ENCODE results near the gene TFR2.

DNA sequence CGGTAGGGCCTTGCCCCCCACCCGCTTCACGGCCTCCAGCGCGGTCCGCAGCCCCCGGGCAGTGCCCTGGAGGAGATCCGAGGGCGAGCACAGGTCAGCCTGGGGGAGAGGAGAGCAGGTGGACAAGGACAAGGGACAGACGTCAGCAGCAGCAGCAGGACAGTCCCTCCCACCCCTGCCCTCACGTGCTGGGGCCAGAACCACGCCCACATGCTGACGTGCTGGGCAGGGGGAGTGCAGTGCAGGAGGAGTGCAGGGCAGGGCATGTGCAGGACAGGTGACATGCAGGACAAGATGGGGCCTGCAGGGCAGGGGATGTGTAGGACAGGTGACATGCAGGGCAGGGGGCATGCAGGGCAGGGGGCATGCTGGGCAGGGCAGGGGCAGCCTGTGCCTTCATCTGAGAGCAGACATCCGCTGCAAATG, 66.1 kb downstream of the TFR2 start:
- TF ChIP-seq, protein P1, sequence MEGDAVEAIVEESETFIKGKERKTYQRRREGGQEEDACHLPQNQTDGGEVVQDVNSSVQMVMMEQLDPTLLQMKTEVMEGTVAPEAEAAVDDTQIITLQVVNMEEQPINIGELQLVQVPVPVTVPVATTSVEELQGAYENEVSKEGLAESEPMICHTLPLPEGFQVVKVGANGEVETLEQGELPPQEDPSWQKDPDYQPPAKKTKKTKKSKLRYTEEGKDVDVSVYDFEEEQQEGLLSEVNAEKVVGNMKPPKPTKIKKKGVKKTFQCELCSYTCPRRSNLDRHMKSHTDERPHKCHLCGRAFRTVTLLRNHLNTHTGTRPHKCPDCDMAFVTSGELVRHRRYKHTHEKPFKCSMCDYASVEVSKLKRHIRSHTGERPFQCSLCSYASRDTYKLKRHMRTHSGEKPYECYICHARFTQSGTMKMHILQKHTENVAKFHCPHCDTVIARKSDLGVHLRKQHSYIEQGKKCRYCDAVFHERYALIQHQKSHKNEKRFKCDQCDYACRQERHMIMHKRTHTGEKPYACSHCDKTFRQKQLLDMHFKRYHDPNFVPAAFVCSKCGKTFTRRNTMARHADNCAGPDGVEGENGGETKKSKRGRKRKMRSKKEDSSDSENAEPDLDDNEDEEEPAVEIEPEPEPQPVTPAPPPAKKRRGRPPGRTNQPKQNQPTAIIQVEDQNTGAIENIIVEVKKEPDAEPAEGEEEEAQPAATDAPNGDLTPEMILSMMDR (IDR thresholded peaks at IDR 0.05) = no peak
- no peak for TF ChIP-seq POLR2A (IDR thresholded peaks at IDR 0.05)
